WTC11 (cell line): ENCODE data around the gene KITLG. TPM values are rescaled to one million over a fixed set of nuclear protein-coding genes. Genes with fewer than 3 reads are reported as not detected.

ENCODE experiments used
- ATAC-seq: fragments of 200-7000 bp; cut with Tn5 transposase; 2 replicates; pipeline ENCODE4 v1.10.0; 2021; ENCODE audit warnings: mild to moderate bottlenecking, moderate library complexity
- CTCF ChIA-PET: fragments of 300-600 bp; sonication (Branson Sonifier 250); formaldehyde crosslinking; loops from one replicate; lab custom pipeline; 2021; ENCODE audit warnings: antibody characterized with exemption; lab: Charles Lee
- POLR2A ChIA-PET: fragments of 350-600 bp; sonication (Branson Sonifier 250); formaldehyde crosslinking; loops from one replicate; lab custom pipeline; 2021; ENCODE audit warnings: antibody characterized with exemption; lab: Charles Lee
- DNase-seq: peaks from one replicate; pipeline ENCODE4 v3.0.0; 2021; ENCODE audit warnings: low spot score
- H3K27ac Mint-ChIP-seq: 2 replicates; pipeline ENCODE4 v1.8.0; 2021; ENCODE audit warnings: mixed read lengths
- H3K27me3 Mint-ChIP-seq: 2 replicates; pipeline ENCODE4 v1.8.0; 2021; ENCODE audit warnings: low read depth, mild to moderate bottlenecking, moderate library complexity, mixed read lengths
- H3K36me3 Mint-ChIP-seq: 2 replicates; pipeline ENCODE4 v1.8.0; 2021; ENCODE audit warnings: mixed read lengths
- H3K4me1 Mint-ChIP-seq: 2 replicates; pipeline ENCODE4 v1.8.0; 2022; ENCODE audit warnings: mixed read lengths
- H3K4me3 Mint-ChIP-seq: 2 replicates; pipeline ENCODE4 v1.8.0; 2021; ENCODE audit warnings: mild to moderate bottlenecking, moderate library complexity, mixed read lengths
- H3K9me3 Mint-ChIP-seq: 2 replicates; pipeline ENCODE4 v1.8.0; 2021; ENCODE audit warnings: mixed read lengths
- AR ChIP-seq: fragments of 250-450 bp; sonication (Bioruptor Pico); IDR thresholded peaks from 2 replicates; pipeline ENCODE4 v1.9.0; 2021; ENCODE audit warnings: mild to moderate bottlenecking
- E2F4 ChIP-seq: sonication (generic); formaldehyde crosslinking; IDR thresholded peaks from 2 replicates; pipeline ENCODE4 v1.8.1; 2022; ENCODE audit warnings: low read depth, mild to moderate bottlenecking, moderate library complexity, missing genetic modification reagents, borderline replicate concordance
- ERG ChIP-seq: fragments of 250-450 bp; sonication (Bioruptor Pico); IDR thresholded peaks from 2 replicates; pipeline ENCODE4 v1.8.0; 2021; ENCODE audit warnings: mild to moderate bottlenecking
- FOXJ3 ChIP-seq: sonication (generic); formaldehyde crosslinking; IDR thresholded peaks from 2 replicates; pipeline ENCODE4 v1.9.0; 2021; ENCODE audit warnings: missing genetic modification reagents, mild to moderate bottlenecking, borderline replicate concordance
- NFATC4 ChIP-seq: fragments of 250-450 bp; sonication (Bioruptor Pico); IDR thresholded peaks from 2 replicates; pipeline ENCODE4 v1.9.0; 2021; ENCODE audit warnings: mild to moderate bottlenecking
- NFE2L1 ChIP-seq: sonication (generic); formaldehyde crosslinking; IDR thresholded peaks from 2 replicates; pipeline ENCODE4 v1.8.1; 2023; ENCODE audit warnings: missing genetic modification reagents
- NR1H2 ChIP-seq: sonication (generic); formaldehyde crosslinking; IDR thresholded peaks from 2 replicates; pipeline ENCODE4 v1.9.0; 2021; ENCODE audit warnings: mild to moderate bottlenecking, moderate library complexity, missing genetic modification reagents
- NR2C2 ChIP-seq: sonication (generic); formaldehyde crosslinking; IDR thresholded peaks from 2 replicates; pipeline ENCODE4 v1.8.0; 2022; ENCODE audit warnings: mild to moderate bottlenecking, missing genetic modification reagents
- RORB ChIP-seq: fragments of 250-450 bp; sonication (Bioruptor Pico); IDR thresholded peaks from 2 replicates; pipeline ENCODE4 v1.9.0; 2021; ENCODE audit warnings: mild to moderate bottlenecking
- SOX15 ChIP-seq: fragments of 250-450 bp; sonication (Bioruptor Pico); IDR thresholded peaks from 2 replicates; pipeline ENCODE4 v1.9.0; 2021; ENCODE audit warnings: mild to moderate bottlenecking
- USF1 ChIP-seq: sonication (generic); formaldehyde crosslinking; IDR thresholded peaks from 2 replicates; pipeline ENCODE4 v1.8.0; 2022; ENCODE audit warnings: mild to moderate bottlenecking, missing genetic modification reagents
- ZNF317 ChIP-seq: sonication (generic); formaldehyde crosslinking; IDR thresholded peaks from 2 replicates; pipeline ENCODE4 v1.8.1; 2023; ENCODE audit warnings: low read depth, mild to moderate bottlenecking, moderate library complexity, missing genetic modification reagents, borderline replicate concordance
- total RNA-seq: library from RNA; stranded (reverse); gene quantifications from 3 replicates; pipeline ENCODE4 v1.2.3, GENCODE V29; 2021
- TF ChIP-seq, protein P1 (sequence below): fragments of 250-450 bp; sonication (Bioruptor Pico); conservative IDR thresholded peaks from 2 replicates; pipeline ENCODE4 v1.9.0; 2021; ENCODE audit warnings: mild to moderate bottlenecking
- TF ChIP-seq, protein P2 (sequence below): fragments of 200-600 bp; IDR thresholded peaks from 2 replicates; pipeline ENCODE4 v1.8.0; 2022; ENCODE audit warnings: antibody characterized with exemption
- TF ChIP-seq, protein P3 (sequence below): sonication (generic); formaldehyde crosslinking; IDR thresholded peaks from 2 replicates; pipeline ENCODE4 v1.8.1; 2022; ENCODE audit warnings: mild to moderate bottlenecking, missing genetic modification reagents, moderate library complexity, borderline replicate concordance

The KITLG gene
- total RNA-seq, 1 experiment from 2014 or later: 12.5 TPM

GRCh38 chr12:88516811-88517210 lies 63.5 kb downstream of the KITLG start:
- no peak for ATAC-seq
- H3K4me1 Mint-ChIP-seq: peaks cover 9% of the 10 kb centered on the region
- ChIA-PET CTCF (no interaction called here), POLR2A (interaction anchor here (0.6 kb wide), 1 partner anchor 1007 kb away, joined by 4 read pairs; no protein-coding TSS in a partner anchor)
- no peak for DNase-seq
- TF ChIP-seq NFE2L1 (CRISPR knock-in tag) (no peak), NFATC4 (CRISPR knock-in tag) (no peak), E2F4 (no peak), RORB (CRISPR knock-in tag) (no peak)
- TF ChIP-seq, protein P1, sequence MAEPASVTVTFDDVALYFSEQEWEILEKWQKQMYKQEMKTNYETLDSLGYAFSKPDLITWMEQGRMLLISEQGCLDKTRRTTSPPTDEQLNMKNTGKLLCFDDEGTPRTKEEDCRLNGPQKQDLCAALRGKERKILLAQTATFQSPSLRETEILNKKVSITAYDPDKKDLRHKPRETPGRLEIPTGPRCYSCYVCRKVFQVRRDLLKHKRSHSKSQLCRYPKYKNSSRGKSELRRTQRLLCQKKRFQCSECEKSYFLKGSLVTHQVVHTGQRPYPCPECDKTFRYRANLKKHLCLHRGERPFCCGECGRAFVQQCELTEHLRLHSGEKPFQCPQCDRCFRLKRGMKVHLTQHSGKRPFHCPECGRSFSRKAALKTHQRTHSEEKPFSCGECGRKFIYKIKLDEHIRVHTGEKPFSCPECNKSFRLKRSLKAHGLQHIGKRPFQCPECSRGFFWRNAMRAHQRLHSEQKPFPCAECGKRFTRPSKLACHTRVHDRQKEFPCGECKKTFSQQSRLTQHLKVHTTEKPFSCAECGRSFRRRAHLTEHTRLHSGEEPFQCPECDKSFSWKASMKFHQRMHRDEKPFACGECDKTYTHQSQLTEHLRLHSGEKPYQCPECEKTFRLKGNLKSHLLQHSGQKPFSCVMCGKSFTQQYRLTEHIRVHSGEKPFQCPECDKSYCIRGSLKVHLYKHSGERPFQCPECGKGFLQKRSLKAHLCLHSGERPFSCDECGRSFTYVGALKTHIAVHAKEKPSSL (CRISPR knock-in tag): no peak
- no peak overlapping the region for H3K4me3 Mint-ChIP-seq
- H3K27ac Mint-ChIP-seq: no peak overlapping the region
- H3K36me3 Mint-ChIP-seq: no peaks in the 10 kb centered on the region
- H3K27me3 Mint-ChIP-seq: no peaks in the 10 kb centered on the region
- H3K9me3 Mint-ChIP-seq: no peaks in the 10 kb centered on the region

- no peaks in the 10 kb centered on the region for H3K9me3 Mint-ChIP-seq
- no peaks in the 10 kb centered on the region for H3K27me3 Mint-ChIP-seq
- no peak overlapping the region for H3K4me3 Mint-ChIP-seq
- H3K36me3 Mint-ChIP-seq: 0 out of 2 replicates have a peak, but pooled peaks cover 1% of the 10 kb centered on the region
- DNase-seq: no peak
- H3K27ac Mint-ChIP-seq: no peak overlapping the region
- no peak for ATAC-seq
- CTCF ChIA-PET: no interaction called here
- POLR2A ChIA-PET: no interaction called here
- no peaks in the 10 kb centered on the region for H3K4me1 Mint-ChIP-seq
- TF ChIP-seq AR: no peak
- TF ChIP-seq ERG: no peak
- TF ChIP-seq, protein P2, sequence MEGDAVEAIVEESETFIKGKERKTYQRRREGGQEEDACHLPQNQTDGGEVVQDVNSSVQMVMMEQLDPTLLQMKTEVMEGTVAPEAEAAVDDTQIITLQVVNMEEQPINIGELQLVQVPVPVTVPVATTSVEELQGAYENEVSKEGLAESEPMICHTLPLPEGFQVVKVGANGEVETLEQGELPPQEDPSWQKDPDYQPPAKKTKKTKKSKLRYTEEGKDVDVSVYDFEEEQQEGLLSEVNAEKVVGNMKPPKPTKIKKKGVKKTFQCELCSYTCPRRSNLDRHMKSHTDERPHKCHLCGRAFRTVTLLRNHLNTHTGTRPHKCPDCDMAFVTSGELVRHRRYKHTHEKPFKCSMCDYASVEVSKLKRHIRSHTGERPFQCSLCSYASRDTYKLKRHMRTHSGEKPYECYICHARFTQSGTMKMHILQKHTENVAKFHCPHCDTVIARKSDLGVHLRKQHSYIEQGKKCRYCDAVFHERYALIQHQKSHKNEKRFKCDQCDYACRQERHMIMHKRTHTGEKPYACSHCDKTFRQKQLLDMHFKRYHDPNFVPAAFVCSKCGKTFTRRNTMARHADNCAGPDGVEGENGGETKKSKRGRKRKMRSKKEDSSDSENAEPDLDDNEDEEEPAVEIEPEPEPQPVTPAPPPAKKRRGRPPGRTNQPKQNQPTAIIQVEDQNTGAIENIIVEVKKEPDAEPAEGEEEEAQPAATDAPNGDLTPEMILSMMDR: no peak
- no peak for TF ChIP-seq USF1 (CRISPR knock-in tag)
- TF ChIP-seq E2F4: no peak
- TF ChIP-seq, protein P3, sequence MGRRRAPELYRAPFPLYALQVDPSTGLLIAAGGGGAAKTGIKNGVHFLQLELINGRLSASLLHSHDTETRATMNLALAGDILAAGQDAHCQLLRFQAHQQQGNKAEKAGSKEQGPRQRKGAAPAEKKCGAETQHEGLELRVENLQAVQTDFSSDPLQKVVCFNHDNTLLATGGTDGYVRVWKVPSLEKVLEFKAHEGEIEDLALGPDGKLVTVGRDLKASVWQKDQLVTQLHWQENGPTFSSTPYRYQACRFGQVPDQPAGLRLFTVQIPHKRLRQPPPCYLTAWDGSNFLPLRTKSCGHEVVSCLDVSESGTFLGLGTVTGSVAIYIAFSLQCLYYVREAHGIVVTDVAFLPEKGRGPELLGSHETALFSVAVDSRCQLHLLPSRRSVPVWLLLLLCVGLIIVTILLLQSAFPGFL (CRISPR knock-in tag): no peak
- TF ChIP-seq NR1H2 (CRISPR knock-in tag): no peak
- TF ChIP-seq FOXJ3 (CRISPR knock-in tag): no peak
- TF ChIP-seq, protein P1 (CRISPR knock-in tag): no peak
- TF ChIP-seq ZNF317: no peak
- no peak for TF ChIP-seq NR2C2
- TF ChIP-seq SOX15 (CRISPR knock-in tag): no peak
Observed at GRCh38 chr12:88510843-88511242, 69.4 kb downstream of the KITLG start.
